KOPT-K1 (cell line): ENCODE results near the gene SLC11A1.

Experiments
- H3K27ac ChIP-seq: fragments of 200-600 bp; sonication (generic); 2 replicates; pipeline ENCODE4 v1.5.1; 2016; ENCODE audit warnings: antibody characterized with exemption, mild to moderate bottlenecking, low read depth, low read length; ENCODE audit not compliant: poor library complexity, severe bottlenecking
- H3K36me3 ChIP-seq: fragments of 200-600 bp; sonication (generic); 2 replicates; pipeline ENCODE4 v1.5.1; 2017; ENCODE audit warnings: antibody characterized with exemption, mild to moderate bottlenecking, low read length, moderate library complexity; ENCODE audit not compliant: insufficient read depth
- H3K9me3 ChIP-seq: fragments of 200-600 bp; sonication (generic); 2 replicates; pipeline ENCODE4 v1.5.1; 2017; ENCODE audit warnings: antibody characterized with exemption, low read length, mild to moderate bottlenecking; ENCODE audit not compliant: insufficient read depth, poor library complexity, severe bottlenecking

Gene SLC11A1

DNA sequence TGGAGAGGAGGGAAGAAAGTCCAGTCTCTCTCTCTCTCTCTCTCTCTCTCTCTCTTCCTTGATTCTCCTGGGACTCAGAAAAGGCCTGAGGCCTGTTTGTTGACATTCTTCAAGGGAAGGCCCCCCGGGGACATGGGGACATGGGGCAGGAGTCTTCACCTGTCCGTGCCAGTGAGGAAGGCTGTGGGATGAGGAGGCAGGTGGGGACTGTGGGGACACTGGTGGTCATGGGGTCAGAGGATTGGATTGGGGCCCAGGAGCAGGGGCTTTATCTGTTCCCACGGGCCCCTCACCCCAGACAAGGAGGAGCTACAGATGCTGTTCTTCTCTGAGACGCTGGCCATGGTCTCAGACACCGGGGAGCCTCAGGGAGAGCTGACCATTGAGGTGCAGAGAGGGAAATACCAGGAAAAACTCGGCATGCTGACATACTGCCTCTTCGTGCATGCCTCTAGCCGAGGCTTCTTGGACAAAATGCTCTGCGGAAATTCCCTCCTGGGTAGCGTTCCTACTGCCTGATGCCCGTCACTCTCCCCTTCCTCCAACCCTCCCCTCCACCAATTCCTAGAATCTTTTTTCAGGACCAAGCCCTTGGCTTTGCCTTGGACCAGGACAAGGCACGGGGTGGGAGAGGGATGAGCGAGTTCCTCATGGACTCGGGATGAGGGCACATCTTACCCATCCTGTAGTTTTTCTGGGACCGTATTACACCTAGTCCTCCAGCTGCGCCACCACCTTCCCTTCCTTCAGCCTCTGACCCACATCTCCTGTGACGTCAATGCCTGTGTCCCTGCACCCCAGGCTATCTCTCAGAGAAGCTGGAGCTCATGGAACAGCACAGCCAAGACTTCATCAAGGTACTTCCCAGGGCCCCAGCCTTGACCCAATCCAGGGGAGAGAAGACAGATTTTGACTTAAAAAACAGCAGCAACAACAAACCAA is 24.6 kb upstream of the SLC11A1 start:
- Histone ChIP-seq H3K36me3 (no peaks in the 10 kb centered on the region), H3K27ac (no peak overlapping the region), H3K9me3 (no peaks in the 10 kb centered on the region)

DNA sequence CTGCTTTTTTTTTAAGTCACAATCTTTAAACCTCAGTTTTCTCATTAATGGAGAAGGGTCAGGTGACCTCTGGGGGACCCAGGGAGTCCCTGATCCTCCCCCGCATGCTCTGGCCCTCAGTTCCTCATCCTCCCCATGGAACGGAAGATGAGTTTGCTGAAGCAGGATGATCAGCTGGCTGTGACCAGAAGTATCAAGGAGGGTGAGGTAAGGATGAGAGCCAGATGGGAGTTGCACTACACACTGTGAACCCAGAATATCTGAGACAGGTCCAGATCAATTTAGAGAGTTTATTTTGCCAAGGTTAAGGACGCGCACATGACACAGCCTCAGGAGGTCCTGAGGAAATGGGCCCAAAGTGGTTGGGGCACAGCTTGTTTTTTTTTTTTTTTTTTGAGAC is 21.6 kb upstream of the SLC11A1 start:
- Histone ChIP-seq H3K36me3 (no peaks in the 10 kb centered on the region), H3K27ac (no peak overlapping the region), H3K9me3 (no peaks in the 10 kb centered on the region)

DNA sequence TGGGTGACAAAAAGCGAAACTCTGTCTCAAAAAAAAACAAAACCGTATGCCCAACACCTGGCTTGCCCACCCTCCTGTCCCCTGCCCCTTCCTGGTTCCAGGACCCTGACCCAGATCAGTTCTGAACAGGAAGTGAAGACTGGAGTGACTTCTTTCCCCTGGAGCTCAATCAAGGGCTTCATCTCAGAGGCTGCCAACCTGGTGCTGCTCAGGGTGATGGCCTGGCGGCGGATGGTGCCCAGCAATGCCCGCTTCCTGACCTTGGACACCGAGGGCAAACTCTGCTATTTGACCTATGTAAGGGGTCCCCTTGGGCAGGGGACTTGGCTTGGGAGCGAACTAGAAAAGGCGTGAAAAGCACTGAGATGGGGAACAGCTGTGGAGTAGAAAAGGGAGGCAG is 19.5 kb upstream of the SLC11A1 start:
- no peaks in the 10 kb centered on the region for H3K36me3 ChIP-seq
- peaks cover 7% of the 10 kb centered on the region for H3K9me3 ChIP-seq
- H3K27ac ChIP-seq = no peak overlapping the region

DNA sequence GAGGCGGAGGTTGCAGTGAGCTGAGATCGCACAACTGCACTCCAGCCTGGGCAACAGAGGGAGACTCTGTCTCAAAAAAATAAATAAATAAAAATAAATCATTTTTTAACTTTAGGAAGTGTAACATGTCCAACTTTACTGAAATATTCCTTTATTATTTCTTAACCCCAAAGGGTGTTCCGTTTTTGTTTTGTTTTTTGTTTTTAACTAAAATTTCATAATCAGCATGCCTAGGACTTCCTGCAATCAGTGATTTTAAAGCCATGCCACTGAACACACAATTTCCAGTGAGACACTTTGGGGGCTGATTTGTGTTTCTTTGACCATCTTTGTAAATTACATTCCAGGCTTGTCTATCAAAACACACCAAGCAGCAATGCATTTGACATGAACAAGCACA is 18.3 kb upstream of the SLC11A1 start:
- H3K27ac ChIP-seq = no peak overlapping the region
- H3K9me3 ChIP-seq = peaks cover 7% of the 10 kb centered on the region
- no peaks in the 10 kb centered on the region for H3K36me3 ChIP-seq

DNA sequence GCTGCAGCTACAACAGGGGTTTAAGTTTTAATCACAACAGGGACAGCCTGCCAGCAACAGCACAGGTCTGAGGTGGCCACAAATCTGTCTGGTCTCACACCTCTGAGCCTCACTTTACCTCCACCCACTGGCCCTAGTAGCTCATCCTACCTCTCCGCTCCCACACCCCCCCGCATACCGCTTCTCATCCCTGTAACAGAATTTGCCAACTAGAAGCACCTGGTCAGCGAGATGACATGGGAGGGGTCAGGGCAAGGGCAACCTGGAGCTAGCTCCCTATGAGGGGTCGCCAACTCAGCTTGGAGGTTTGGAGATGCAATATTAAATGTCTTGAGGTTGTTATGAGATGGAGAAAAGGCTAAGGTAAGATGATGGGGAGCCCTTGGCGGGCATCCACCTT is 17.9 kb upstream of the SLC11A1 start:
- H3K36me3 ChIP-seq = no peaks in the 10 kb centered on the region

DNA sequence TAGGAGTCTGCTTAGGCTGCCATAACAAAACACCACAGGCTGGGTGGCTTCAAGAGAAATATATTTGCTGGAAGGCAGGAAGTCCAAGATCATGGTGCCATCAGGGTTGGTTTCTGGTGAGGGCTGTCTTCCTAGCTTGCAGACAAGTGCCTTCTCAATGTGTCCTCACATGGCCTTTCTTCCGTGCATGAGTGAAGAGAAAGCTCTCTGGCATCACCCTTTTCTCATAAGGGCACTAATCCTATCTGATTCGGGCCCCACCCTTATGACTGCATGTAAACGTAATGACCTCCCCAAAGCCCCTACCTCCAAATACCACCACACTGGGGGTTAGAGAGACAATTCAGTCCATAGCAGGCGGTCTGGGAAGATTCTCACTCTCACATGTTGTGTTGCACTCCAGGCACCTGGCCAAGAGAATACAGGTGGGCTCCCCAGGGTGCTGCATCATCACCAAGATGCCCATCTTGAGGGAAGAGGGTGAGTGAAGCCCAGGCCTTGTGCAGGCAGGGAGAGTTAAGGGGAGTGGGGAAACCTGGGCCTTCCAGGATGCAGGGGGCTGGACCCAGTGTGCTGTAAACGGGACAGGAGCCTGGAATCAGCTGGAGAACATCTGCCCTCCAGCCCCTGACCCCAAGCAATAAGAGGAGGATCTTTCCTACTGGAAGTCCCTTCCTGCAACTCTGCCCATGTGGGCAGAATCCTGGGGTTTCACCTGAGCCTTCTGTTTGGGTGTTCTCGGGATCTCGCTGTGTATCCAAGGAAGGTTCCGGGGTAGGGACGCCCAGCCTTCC is 15.3 kb upstream of the SLC11A1 start:
- no peaks in the 10 kb centered on the region for H3K36me3 ChIP-seq
- peaks cover 7% of the 10 kb centered on the region for H3K9me3 ChIP-seq
- H3K27ac ChIP-seq = no peak overlapping the region

More for the DNA sequence above, 17.9 kb upstream of the SLC11A1 start:
- Histone ChIP-seq H3K27ac (no peak overlapping the region), H3K9me3 (peaks cover 7% of the 10 kb centered on the region)

DNA sequence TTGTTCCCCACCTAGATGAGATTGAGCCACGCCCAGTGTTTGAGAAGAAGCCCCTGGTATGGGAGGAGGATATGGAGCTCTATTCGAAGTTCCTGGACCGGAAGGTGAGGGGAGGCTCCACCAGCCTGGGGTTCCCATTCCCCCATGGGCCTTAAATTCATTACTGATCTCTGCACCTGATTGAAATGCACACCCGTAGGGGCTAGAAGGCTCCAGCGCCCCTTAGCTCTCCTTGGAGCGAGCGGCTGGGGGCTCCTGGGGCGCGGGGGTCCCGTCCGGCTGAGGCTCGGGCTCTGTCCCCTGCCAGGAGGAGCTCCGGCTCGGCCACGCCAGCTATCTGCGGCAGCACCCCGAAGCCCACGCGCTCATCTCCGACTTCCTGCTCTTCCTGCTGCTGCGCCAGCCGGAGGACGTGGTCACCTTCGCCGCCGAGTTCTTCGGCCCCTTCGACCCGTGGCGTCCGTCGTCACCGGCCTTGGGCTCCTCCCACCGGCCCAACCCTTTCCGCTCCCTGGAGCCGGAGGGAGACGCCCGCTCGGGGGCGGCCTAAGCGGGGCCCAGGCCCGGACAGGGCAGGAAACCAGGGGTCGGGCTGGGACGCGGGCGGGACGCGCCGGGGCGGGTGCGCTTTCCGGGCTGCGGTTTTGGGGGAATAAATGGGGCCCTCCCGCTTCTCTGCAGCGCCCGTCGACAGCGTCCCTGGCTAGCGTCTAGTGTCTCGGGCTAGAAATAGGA is 14.5 kb upstream of the SLC11A1 start:
- Histone ChIP-seq H3K27ac (no peak overlapping the region), H3K9me3 (peaks cover 7% of the 10 kb centered on the region), H3K36me3 (no peaks in the 10 kb centered on the region)

DNA sequence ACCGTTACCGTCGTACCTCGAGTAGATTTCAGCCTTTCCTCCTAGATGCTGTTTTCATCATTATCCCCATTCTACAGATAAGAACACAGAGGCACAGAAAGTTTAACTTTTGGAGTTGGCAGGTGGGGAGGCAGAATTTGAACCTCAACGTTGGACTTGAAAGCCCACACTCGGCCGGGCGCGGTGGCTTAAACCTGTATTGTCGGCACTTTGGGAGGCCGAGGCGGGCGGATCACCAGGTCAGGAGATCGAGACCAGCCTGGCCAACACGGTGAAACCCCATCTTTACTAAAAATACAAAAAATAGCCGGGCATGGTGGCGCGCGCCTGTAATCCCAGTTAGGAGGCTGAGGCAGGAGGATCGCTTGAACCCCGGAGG is 13.9 kb upstream of the SLC11A1 start:
- H3K9me3 ChIP-seq = peaks cover 7% of the 10 kb centered on the region
- H3K36me3 ChIP-seq = no peaks in the 10 kb centered on the region
- no peak overlapping the region for H3K27ac ChIP-seq

DNA sequence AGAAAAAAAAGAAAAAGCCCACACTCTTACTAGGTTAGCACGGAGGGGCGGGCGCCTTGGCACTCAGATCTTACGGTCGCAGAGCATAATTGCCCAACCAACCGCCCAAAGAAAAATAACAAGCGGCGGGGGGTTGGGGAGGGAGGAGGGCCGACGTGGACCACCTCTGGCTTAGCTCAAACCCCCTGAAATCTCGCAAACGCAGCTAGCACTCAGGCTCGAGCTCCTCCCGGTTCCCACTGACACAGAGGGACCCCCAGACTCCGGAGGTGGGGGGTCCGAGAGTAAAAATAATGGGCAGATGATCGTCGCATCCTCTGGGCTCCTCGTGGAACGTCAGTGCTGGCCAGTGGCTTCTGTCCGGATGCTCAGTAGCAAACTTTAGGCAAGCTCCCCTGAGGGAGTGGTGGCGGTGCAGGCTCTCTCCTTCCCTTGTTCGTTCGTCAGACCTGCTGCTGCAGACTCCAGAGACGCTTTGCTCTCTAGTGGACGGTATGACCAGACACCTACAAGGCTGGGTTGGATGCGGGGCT is 13.4 kb upstream of the SLC11A1 start:
- peaks cover 7% of the 10 kb centered on the region for H3K9me3 ChIP-seq
- H3K27ac ChIP-seq = no peak overlapping the region
- no peaks in the 10 kb centered on the region for H3K36me3 ChIP-seq

DNA sequence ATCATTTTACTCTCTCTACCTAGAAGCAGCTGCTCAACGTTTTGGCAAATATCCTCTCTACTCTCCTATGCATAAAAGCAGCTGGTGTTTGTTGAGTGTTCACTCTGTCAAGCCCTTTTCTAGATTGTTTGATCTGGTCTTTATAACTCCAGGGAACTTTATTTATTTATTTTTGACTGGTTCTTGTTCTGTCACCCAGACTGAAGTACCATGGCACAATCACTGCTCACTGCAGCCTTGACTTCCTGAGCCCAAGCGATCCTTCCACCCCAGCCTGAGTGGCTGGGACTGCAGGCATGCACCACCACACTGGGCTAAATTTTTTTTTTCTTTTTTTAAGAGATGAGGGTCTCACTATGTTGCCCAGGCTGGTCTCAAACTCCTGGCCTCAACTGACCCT is 12.7 kb upstream of the SLC11A1 start:
- Histone ChIP-seq H3K27ac (no peak overlapping the region), H3K9me3 (peaks cover 7% of the 10 kb centered on the region), H3K36me3 (no peaks in the 10 kb centered on the region)

DNA sequence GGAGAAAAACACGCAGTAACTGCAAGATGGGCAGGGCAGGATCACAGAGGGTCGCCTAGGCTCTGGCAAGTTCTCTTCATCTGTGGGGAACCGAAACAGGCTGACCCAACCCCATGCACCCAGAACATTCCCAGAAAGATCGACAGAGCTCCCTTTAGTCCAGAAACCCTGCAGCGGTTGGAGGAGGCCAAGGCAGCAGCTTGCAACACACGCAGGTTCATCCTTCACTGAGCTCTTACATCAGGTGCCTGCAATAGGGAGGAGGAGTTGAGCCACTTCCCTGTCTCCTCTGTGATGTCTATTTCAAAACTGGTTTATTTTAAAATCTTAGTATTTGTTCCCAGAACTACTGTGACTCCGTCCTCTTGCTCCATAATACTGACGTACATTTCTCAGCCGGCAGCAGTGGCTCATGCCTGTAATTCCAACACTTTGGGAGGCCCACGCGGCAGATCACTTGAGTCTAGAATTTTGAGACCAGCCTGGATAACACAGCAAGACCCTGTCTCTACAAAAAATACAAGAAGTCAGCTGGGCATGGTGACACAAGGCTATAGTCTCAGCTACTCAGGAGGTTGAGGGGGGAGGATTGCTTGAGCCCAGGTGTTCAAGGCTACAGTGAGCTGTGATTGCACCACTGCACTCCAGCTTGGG is 11.5 kb upstream of the SLC11A1 start:
- peaks cover 7% of the 10 kb centered on the region for H3K9me3 ChIP-seq
- H3K36me3 ChIP-seq = no peaks in the 10 kb centered on the region
- no peak overlapping the region for H3K27ac ChIP-seq

DNA sequence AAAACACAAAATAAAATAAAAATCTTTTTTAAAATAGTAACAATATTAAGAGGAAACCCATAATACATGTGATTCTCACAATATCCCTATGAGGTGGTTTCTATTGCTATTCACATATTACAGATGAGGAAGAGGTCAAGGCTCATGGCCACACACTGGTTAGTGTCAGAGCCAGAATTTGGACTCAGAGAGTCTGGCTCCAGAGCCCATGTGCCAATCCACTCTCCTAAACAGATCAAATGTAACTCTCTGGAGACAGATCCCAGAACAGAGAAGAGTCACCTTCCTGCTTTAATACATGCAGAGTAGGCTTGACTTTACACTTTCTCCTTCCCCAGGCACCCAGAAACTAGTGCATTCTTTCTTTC is 10.1 kb upstream of the SLC11A1 start:
- Histone ChIP-seq H3K36me3 (no peaks in the 10 kb centered on the region), H3K9me3 (peaks cover 1% of the 10 kb centered on the region), H3K27ac (no peak overlapping the region)

DNA sequence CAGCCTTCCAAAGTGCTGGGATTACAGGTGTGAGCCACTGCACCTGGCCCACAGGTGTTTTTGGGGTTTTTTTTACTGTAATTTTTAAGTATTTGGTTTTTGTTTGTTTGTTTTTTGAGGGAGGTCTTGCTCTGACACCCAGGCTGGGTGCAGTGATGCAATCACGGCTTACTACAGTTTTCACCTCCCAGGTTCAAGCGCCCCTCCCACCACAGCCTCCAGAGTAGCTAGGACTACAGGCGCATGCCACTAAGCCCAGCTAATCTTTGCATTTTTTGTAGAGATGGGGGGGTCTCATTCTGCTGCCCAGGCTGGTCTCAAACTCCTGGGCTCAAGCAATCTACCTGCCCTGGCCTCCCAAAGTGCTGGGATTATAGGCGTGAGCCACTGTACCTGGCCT is 7.3 kb upstream of the SLC11A1 start:
- Histone ChIP-seq H3K27ac (no peak overlapping the region), H3K9me3 (no peaks in the 10 kb centered on the region), H3K36me3 (no peaks in the 10 kb centered on the region)

DNA sequence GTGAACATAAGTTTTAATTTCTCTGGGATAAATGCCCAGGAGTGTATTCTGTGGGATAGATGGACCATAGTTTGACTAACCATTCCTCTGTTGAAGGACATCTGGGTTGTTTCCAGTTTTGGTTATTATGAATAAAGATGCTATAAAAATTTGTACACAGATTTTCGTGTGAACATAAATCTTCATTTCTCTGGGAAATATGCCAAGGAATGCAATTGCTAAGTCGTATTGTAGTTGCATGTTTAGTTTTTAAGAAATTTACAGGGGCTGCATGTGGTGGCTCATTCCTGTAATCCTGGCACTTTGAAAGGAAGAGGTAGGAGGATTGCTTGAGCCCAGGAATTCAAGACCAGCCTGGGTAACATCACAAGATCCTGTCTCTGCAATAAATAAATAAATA is 6.9 kb upstream of the SLC11A1 start:
- Histone ChIP-seq H3K27ac (no peak overlapping the region), H3K9me3 (no peaks in the 10 kb centered on the region), H3K36me3 (no peaks in the 10 kb centered on the region)
